GM18508 (cell line): ENCODE data around the gene WNT5B.
"Not testable (repeated sequence)": the region's sequence is repeated elsewhere in the genome, so short reads cannot be mapped to it uniquely, and the experiment has no call there.

ENCODE experiments used
- ATAC-seq: cut with Tn5 transposase; IDR thresholded peaks from one replicate; pipeline ENCODE4 v1.9.1; 2021; ENCODE audit warnings: moderate number of reproducible peaks; ENCODE audit not compliant: insufficient read depth, unreplicated experiment

Gene WNT5B

DNA sequence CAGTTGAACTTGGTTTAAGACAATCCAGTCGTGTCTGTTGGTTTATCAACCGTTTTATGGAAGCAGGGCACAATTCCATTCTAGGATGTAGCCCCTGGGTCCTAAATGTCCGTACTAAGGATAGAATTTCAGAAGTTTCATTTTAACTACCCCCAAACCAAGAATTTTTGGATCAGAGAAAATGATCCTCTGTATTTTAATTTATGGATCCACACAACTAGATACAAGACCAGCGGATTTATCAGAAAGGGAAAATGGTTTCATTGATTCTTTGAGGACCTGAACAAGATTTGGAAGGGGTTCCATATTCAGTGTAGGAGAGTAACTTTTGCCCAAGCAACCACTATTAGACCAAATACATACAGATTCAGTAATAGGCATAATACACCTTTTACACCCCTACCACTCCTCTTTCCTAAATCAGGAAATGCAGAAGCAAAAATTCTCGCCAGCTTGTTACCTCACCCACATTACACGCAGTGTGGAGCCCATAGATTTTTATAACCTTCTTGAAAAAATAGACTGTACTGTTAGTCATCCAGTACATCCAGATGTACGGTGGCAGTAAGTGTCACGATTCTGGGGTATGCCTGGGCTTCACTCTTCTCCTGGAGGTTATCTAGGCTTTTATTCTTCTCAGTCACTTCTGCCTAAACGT lies 33.2 kb upstream of the WNT5B start:
- no peak for ATAC-seq

GRCh38 chr12:1598757-1599156 lies 30.3 kb upstream of the WNT5B start:
- ATAC-seq = no peak

DNA sequence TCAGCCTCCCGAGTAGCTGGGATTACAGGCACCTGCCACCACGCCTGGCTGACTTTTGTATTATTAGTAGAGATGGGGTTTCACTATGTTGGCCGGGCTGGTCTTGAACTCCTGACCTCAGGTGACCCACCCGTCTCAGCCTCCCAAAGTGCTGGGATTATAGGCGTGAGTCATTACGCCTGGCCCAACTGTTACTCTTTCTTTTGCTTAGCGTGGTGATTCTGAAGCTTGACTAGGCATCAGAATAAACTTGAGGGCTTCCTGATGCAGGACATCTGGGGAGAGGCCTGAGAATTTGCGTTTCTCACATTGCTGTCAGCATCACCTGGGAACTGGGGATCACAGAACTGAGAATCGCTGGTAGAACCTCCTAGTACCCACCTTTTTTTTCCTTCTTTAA lies 26.3 kb upstream of the WNT5B start:
- ATAC-seq = not testable (repeated sequence)

DNA sequence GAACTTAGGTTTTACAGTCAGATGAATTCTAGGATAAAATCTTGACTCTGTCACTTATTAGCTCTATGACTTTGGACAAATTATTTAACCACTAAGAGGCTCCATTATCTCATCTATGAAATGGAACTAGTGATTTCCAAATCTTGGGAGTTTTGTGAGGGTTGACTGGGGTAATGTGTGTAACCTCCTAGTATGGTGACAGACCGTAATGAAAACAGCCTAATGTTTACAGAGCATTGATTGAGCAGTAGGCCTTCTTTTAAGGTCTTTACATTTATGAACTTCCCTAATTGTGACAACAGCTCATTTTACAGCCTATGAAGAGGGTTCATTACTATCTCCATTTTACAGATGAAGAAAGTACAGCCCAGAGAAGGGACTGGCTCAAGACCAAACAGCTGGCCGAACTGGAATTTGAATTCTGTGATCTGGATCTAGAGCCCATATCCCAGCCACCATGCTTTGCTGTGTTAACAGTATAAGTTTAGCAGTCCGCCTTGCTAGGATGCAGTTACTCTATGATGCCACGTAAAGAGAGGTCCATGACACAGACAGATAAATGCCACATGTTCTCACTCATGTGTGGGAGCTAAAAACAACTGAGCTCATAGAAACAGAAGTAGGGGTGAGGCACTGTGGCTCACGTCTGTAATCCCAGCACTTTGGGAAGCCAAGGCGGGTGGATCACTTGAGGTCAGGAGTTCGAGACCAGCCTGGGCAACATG lies 25.6 kb upstream of the WNT5B start:
- no peak for ATAC-seq

GRCh38 chr12:1604464-1604863 lies 24.6 kb upstream of the WNT5B start:
- no peak for ATAC-seq

DNA sequence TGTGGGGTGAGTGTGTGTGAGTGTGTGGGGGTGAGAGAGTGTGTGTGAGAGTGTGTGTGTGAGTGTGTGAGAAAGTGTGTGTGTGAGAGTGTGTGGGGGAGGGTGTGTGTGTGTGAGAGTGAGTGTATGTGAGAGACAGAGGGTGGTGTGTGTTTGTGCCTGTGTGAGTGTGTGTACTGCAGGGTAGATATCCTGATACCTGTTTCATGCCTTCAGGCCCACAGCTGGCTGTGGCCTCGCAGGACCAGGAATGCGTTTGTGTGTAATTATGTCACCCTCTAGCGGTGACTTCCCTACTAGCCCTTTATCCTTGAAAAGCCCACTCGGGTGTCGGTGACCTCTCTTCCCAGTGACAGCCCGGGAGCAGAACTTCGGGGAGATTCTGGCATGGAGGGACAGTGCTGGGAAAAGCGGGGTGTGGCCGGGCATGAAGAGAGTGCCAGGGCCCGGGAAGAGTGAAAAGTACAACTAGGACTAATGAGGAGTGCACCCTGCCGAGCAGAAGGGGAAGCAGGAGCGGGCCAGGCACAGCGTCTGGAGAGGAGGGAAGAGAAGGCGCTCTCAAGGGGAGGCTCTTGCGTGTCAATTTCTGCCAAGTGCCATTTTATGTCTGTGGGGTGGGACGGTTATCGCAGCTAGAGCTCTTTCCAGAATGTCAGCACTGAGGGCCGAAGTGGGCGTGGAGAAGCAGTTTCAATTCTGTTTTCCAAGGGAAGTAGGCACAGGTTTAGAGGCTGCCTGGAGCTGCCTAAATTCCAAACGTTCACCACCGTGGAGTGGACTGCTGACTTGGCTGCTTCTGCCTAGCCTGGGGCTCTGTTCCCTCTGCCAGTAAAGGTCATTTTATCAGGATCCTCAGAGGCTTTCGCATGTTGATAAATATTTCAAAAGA lies 23.7 kb upstream of the WNT5B start:
- ATAC-seq = no peak

GRCh38 chr12:1606021-1606622 lies 22.9 kb upstream of the WNT5B start:
- ATAC-seq = no peak

DNA sequence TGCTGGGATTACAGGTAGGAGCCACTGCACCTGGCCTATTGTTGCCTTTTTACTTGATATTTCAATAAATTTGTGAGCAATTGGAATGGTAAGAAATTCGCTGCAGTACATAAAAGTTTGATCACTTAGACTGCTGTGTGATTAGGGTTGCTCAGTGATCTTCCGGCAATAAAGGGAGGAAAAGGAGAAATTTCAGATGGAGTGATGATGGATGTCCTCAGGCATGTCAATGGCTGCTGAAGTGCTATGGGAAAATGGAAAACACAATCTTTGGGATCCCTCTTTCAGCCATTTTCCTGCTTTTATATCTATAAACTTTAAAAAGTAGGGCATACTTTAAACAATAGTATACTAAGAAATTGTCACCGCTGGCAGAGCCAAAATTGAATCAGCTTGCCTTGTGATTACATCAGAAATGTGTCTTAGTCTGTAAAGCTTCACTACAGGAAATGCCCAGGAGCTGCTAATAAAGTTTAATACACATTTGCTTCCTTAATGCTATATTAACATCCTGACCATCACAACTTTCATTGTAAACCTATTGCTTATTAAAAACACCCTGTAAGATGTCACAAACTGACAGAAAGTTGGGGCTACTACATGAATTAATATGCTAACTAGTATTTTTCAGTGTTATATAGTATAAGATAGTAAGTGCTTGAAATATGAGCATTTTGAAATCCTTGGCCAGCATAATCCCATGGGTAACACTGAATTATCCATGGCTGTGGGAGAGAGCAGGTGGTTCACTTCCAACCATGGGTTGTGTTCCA lies 20.9 kb upstream of the WNT5B start:
- no peak for ATAC-seq

DNA sequence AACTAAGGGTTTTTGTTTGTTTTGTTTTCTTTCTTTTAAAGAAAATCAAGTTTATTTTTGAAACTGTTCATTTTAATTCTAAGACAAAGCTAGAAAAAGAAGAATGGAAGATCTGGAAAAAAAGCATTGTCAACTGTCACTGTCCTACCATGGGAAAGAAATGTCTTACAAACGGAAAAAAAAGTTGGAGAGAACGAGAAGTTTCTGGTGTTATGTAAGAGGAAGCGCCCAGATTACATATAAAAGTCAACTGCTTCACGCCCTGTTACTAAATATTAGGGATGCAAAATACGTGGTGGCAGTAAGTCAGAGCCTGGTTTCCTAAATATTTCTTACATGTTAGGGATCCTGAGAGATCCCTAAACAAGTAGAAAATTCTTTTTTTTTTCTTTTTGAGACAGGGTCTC lies 20.3 kb upstream of the WNT5B start:
- ATAC-seq = no peak

DNA sequence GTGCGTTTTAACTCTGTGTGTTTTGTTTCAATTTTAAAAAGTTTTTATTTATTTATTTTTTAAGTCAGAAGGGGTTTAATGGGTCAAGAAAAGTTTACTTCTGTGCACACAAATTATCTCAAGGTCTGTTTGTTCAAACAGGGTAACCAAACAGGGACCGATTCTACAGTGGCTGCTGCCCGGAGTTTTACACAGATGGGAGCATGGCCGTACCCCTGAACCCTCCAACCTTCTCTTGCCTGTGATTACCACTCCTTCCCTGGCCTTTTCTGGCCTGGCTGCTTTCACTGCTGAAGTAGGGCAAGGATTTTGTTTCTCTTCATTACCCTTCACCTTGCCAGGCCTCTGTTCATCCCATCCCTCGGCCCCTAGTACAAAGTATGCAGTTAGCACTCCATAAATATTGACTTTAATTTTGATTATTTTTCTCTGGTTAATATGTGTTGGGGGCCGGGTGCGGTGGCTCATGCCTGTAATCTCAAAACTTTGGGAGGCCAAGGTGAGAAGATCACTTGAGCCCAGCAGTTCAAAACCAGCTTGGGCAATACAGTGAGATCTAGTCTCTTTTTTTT lies 18.9 kb upstream of the WNT5B start:
- ATAC-seq = no peak

DNA sequence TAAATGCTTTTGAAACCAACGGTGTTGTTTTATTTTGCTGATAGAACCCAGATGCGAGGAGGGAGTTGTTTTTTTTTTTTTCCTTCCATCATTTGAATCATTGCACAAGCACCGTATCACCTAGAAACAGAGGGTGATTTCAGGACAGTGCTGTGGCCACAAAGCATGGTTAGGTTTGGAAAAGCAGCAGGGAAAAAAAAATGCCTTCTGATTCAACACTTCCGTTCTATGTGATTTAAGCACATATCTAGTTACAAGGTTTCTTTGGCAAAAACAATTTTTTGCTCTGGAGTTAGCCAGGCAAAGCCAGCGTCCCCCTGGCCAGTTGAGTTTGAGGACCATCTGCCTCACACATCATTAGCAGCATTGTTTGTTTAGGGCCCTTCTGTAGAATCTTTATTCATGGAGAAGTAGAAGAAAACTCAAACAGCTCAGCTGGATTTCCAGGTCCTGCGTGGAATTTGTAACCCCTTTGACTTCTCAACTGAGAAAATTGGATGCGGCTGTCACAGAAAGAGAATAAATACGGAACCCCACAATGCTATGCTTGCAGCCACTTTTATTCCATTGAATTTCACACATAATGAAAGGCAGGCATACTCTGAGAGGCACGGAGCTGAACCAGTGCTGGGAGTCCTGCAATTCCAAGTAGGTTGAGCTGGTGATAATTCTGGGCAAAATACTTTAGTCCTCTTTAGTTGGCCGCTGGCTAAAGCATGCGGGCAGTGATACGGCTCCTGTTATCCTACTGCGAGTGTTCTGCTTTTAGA lies 17.0 kb upstream of the WNT5B start:
- no peak for ATAC-seq

DNA sequence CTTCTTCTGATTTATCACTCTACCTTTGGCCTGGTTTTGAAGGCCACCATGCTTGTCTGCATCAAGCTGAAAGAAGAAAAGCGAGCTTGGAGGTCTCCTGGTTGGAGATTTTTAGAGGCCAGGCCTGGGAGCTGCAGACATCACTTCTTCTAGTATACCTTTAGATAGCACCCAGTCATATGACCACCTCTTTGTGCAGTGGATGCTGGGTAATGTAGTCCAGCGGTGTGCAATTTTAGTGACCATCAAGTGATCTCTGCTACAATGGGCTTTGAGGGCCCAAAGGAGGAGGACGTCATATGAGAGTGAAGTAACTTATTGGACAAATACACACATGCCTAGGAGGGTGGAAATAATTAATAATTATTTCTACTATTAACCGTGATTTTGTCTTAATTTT lies 15.2 kb upstream of the WNT5B start:
- ATAC-seq = no peak

GRCh38 chr12:1614360-1614759 lies 14.7 kb upstream of the WNT5B start:
- no peak for ATAC-seq

DNA sequence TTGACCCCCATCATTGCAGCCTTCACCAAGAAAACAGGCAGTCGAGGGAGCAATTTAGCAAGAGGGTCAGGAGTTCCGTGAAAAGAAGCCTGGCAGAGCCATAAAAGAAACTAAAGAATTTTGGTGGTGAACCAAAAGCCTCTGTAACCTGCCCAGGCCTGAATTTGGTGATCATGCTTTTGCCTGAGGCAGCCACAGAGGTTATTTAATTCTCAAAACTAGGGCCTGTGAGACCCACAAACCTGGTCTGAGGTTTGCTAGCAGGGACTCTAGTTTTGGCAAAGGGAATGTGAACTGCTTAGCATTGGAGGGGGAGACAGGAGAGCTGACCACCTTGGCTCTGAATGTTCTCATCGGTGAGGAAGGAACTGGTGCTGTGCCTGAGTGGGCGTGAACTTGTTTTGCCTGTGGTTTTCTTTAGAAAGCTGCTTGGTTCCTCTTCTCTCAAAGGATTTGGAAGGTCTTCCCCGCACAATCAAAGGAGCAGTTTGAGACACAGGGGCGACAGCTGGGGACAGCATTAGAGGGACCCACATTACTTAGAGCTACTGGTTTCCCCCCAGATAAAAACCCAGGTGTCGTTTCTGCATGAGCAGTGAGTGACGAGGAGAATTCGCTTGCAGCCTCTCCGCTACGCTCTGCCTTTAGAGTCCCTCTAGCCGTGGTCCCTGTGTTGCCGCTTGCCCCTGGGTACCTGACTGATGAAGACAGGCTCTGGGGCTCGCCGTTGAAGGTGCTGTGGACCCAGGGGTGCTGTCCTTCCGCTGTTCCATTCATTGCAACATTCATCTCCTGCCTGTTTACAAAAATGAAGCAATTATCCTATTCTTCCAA lies 12.6 kb upstream of the WNT5B start:
- no peak for ATAC-seq

DNA sequence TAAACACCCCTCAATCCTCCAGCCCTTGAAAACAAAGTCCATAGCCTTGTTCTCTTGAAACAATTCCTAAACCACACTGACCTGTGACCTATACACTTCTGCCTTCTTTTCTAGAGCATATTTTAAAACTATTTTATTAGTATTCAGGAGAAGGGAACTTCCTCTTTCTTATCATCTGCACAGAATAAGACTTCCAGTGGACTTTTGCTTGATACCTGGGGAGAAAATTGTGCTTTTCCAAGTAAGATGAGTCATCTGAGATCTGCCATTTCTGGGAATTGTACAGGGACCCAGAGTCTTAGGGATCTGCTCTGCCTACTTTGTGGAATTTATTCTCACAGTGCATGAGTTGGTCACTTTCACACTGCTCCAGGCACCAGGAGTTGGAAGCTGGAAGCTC lies 10.5 kb upstream of the WNT5B start:
- ATAC-seq = no peak

GRCh38 chr12:1619159-1619558 lies 9.9 kb upstream of the WNT5B start:
- ATAC-seq = no peak

DNA sequence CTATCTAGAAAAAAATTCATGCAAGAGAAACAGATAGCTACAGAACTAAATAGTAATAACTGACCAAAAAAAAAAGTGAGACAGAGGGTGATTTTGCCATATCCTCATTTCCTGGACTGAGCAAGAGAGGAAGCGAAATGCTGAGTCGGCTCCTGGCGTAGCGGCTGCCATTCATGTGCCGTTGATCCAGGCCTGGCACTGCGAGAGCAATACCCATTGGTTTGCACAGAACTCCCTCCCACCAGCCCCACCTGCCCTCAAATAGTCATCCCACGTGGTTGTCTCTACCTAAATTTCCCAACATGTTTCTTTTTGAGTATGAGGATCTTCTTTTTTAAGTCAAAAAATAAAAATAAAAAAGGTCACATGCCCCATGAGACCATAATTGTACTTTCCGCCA lies 9.4 kb upstream of the WNT5B start:
- no peak for ATAC-seq

GRCh38 chr12:1620092-1620491 lies 8.9 kb upstream of the WNT5B start:
- ATAC-seq = no peak
